GM21526 (cell line): ENCODE measurements around the gene CHST11.
"Not testable (repeated sequence)": the region's sequence is repeated elsewhere in the genome, so short reads cannot be mapped to it uniquely, and the experiment has no call there.

Experiments
- ATAC-seq: cut with Tn5 transposase; IDR thresholded peaks from one replicate; pipeline ENCODE4 v1.9.1; 2021; ENCODE audit warnings: moderate library complexity; ENCODE audit not compliant: unreplicated experiment, low FRiP score

Gene CHST11

DNA sequence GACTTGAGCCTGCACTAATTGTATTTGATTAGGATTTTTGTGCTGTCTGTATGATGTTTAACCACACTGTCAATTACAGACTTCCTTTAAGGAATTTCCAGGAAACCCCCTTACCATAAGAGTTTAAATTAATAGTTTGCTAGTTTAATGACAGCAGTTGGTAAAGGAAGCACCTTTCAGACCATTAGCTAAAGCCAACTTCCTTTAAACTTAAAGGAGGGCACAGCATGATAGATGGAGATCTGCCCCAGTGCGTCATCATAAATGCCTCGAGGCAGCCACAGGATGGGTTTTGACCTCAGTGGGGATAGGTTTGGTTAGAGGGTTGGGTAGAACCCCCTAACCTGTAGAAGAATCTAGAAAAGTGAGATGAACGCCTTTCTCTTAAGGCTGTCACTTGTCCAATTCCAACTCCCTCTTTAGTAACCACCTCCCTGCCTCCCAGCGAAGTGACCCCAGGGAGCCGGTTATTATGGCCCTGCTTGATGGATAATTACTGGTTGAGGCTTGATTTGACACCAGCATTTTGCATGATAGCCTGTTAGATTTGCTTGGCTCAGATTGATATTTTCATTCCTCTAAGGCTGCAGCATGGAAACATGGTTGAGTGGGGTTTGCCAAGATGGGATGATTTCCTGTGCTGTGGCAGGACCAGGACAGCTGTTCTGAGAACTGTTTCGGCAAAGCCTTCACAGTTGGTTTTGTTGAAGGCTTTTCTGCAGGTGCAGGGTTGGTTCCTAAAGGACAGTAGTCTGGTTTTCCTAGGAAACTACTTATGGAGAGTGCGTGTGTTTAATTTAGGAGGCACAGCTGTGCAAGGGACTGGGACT is 62.7 kb downstream of the CHST11 start:
- no peak for ATAC-seq

DNA sequence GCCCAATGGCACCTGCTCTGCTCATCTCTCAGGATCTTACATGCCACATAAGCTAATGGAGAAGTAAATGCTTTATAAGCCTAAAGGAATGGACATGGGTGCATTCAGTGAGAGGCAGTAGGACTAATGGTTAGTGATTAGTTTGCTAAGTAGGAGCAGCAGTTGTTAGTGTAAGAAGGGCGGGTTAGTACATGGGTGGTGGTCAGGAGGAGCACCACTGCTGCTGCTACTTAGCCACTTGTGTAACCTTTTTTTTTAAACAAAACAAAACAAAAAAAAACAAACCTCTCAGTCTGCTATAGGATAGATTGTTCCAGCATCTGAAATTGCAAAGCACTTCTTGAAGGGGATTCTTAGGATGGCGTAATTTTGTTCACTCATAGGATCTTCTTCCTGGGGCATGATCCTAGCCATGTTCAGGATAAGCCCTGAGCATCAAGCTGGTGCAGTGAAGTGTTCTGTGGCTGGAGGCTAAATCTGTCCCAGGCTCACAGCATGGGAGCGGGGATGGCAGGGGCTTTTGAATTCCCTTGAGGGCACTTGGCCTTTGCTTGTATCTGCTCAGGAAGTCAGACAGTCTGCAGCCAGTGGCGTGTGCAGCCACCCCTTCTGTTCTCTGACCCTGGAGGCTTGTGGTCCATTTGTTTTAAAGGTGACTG is 63.6 kb downstream of the CHST11 start:
- no peak for ATAC-seq

DNA sequence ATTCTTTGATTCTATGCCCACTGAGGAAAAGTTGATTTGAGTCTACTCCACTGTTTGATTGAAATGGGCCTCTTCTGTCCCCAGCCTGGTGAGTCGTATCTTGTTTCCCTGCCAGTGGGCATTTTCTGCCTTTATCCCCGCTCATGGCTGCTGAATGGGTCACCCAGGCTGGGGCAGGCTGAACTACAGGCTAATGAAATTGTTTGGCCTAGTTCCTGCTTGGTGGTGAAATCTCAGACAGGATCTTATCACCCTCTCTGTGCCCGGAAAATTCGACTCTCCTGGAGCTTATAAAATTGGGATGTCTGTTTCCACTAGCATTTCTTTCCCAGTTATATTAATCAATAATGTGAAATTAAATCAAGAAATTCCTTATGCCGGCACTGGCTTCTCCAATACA is 65.0 kb downstream of the CHST11 start:
- ATAC-seq = no peak

DNA sequence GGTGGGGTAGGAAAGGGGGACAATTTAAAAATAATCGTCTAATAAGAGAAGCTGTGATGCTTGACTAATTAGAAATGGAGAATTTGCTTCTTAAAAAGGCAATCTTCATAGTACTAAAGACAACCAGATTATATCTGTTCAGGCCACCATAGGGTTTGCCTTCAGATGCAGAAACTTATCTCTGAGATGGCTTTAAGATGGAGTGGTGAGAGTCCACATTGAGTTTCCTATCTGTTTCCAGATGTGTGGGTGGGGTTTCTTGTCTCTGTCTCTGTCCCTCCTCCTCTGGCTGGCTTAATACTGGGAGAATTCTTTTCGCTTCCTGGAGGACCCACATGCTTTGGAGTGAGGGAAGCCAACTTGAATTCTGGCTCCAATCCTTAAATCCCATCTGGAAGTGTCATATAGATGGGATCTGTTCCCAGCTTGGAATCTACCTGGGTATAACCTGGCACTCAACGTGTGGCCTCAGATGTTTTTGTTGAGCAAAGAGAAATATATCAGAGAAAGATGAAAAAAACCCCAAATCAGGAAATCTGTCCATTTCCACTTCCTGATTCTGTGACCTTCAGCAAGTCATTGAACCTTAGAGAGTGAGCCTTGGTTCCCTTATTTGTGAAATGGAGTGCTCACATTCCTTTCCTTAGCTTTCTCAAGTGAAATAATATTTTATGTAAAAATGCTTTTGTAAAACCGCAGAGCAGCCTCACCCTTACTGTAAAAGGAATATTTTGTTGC is 66.4 kb downstream of the CHST11 start:
- no peak for ATAC-seq

DNA sequence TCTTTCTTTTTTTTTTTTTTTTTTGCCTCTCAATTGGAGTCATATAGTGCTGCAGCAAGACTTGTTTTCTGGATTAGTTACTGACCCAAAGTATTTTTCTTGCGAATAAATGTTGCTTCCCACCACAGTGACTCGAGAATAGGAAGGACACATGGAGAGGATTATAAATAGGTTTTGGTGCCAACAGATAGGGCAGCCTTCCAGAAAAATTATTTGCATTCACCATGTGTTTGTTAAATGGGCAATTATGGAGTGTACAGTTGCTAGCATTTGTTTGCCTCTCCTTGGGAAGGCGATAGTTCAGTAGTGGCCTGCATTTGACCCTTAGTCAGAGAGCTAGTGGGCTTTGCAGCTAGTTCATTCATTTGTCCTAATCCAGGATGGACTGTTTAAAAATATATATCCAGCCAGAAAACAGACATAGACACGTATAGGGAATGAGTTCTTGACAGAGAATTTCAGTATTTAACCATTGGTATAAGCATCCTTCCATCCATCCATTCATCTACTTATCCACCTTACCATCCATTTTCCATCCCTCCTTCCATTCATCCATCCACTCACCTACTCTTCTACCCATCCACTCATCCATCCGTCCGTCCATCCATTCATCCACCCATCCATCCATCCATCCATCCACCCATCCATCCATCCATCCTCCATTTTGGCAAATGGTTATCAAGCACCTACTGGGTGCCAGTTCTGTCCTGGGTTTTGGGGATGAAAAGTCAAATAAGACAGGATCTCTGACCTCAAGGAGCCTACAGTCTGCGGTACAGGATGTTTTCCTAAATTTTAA is 67.5 kb downstream of the CHST11 start:
- ATAC-seq = no peak

DNA sequence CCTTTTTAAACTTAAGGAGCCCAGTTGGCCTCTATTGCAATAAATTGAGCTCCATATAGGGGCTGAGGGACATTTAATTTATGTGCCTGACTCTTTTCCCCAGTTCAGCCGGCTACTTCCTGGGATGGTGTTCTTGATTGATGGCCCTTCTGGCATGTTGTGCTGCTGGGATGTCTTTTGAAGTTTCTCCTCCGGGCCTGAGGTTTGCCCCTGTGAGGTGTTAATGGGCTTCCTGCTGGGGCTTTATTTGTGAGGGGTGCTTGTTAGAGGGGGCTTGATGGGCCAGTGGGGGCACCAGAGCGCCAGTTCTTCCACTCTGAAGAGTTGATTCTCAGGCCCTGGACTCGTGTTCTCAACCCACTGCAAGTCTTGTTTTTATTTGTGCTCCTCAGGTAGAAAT is 69.6 kb downstream of the CHST11 start:
- ATAC-seq = no peak

DNA sequence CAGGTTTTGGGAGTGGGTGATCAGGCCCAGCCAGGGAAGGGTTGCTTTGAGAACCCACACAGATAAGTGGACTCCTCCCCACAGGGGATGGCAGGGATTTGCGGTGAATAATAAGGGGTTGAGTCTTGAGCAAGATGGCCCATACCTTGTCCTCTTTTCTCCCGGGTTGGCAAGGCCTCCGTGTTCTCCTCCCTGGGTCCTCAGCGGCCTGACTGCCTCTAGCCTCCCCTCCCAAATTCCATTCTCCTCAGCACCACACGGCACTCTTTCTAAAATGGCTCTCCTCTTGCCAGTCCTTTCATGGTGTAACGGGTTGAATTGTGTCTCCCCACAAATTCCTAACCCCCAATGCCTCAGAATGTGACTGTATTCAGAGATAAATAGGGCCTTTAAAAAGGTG is 70.0 kb downstream of the CHST11 start:
- no peak for ATAC-seq

DNA sequence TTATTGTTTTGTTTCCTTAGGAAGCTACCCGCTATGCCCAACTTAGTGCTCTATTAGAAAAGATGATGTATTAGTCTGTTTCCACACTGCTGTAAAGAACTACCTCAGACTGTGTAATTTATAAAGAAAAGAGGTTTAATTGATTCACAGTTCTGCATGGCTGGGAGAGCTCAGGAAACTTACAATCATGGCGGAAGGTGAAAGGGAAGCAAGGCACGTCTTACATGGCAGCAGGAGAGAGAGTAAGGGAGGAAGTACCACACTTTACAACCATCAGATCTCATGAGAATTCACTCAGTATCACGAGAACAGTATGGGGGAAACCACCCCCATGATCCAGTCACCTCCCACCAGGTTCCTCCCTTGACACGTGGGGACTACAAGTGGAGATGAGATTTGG is 70.9 kb downstream of the CHST11 start:
- not testable (repeated sequence) for ATAC-seq

DNA sequence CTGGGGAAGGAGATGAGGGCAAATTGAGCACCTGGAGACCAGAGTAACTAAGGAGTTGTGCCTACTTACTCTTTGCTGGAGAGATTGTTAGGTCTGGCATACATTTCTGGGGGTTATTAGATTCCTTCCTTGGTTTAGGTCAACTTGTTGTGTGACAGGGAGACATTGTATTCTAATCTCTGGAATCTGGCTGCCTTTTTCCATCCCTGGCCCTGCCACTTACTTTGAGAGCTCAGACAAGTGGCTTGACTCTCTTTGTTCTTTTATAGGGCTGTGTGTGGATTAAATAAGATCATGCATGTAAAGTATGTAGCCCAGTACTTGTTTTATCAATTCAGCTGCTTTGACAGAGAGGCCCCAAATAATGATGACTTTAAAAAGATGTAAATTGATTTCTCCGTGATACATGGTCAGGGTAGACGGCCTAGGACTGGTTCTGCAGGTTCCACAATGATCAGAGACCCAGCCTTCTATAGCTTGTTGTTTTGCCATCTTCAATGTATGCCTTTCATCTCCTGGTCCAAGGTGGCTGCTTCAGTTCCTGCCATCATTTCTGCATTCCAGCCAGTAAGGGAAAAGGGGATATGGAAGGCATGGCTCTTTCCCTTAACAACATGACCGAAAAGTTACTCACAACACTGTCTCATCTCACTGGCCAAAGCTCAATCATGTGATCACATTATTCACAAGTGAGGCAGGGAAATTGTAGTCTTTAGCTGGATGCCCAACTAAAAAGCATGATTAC is 72.6 kb downstream of the CHST11 start:
- no peak for ATAC-seq

DNA sequence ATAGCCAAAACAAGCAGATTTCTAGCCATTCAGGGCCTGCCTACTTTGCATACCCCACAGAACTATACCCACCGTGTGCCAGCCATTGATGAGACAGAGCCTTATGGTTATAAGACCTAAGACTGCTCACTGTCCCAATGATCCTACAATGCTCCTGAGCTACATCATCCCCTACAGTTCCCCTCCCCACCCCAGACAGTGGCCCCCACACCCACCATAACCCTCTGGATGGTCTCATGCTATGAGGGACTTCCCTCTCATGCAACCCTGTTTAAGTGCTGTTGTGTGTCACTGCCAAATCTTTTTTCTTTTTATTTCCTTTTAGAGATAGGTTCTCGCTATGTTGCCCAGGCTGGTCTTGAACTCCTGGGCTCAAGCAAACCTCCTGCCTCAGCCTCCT is 75.9 kb downstream of the CHST11 start:
- no peak for ATAC-seq

DNA sequence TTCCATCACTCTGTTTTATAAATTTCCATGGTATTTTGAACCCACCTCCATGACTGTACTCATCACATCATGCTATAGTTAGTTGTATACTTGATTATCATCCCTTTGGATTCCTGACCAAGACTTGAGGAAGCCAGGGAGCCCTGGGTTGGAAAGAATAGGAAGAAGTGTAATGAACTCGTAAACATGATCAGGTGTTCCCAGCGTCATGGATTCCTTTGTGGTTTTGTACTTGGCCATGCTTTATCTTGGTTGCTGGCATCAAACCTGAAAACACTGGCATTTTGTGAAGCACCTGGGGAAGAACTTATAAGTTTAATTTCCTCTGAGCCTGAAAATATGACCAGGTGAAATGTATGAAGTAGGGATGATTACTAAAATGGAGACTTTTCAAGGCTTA is 76.4 kb downstream of the CHST11 start:
- ATAC-seq = no peak

DNA sequence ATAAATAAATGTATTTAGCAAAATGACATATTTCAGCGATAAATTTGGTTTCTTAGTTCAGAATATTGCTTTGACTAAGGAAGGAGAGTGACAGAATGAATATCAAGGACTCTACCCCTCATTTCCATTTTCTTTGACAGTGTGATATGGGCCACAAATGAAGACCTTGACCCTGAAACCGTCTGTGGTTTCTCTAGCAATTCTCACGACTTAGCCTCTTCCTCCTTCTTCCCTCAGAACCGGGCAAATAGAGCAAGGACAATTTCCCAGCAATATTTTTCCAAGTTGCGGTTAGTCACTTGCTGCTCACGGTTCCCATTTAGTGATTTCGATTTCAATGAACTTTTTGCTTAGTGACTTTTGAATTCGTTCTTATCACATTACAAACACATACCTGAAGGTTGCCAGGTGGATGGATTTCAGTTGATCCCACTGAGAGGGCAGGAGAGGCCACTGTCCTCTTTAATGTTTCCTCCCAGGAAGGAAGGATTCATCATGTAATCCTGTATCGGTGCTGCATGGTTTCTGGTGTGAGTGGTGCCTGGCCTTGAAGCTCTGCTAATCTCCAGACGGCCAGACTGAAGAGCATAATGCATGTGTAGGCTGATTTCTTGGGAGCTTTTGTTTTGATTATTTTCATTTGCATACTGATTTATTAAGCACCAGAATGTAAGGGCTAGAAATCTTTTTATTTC is 77.6 kb downstream of the CHST11 start:
- ATAC-seq = no peak

DNA sequence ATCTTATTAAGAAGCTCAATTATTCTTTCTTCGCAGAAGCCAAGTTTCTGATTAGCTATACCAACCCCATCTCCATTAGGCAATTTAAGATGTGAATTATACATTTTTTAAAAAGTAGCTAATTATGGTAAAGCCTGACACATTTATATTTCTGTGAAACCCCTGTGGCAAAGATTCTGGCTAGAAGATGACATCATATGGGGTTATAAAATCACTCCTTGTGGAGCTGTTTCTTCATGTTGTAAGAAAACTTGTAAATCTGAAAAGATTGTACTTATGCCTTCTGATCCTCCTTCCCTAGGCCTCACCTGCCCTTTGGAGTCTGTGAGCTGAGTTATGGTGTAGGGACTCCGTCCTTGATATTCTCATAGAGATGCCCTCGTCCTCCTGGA is 78.1 kb downstream of the CHST11 start:
- ATAC-seq = no peak

DNA sequence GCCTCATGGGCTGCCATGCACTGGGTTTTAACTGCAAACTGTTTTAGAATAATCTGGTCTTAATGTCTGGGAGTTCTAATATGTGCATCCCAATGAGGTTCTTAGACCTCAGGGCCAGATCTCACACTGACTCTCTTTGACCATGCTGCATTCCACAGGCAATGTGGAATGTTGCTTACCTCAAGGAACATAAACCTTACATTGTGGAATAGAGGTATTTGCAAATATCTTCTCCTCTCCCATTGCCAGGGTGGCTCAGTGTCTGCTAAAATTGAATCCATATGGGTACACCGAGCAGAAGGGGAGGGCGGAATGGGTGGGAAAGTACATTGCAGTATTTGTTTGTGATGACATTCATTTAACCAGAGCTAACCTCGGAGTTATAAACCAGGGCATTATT is 78.6 kb downstream of the CHST11 start:
- no peak for ATAC-seq

DNA sequence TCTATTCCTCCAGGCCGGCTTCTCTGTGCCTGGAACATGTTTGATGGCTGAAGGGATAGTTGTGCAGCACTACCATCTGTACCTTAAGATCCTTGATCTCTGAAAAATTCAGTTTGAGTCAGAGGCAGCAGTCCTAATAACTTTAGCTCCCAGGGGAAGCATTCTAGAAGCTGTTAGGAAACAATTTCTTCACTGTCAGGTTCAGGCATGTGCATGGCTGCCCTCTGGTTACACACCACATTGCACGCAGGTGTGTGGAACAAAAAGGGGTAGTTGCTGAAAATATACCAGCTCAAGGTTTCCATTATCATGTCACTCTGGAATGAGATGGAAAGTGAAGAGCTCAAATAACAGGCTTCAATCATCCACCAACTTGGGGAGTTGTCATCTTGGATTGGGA is 80.1 kb downstream of the CHST11 start:
- no peak for ATAC-seq

DNA sequence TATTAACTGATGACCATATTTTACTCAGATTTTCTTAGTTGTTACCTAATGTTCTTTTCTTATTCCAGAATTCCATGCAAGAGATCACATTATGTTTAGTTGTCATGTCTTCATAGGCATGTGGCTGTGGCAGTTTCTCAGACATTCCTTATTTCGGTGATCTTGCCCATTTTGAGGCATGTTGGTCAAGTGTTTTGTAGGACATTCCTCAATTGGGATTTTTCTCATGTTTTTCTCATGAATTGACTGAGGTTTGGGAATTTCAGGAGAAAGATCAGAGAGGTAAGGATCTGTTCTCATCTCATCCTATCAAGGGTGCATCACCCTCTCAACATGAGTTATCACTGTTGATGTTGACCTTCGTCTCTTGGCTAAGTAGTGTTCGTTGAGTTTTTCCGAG is 81.3 kb downstream of the CHST11 start:
- no peak for ATAC-seq

DNA sequence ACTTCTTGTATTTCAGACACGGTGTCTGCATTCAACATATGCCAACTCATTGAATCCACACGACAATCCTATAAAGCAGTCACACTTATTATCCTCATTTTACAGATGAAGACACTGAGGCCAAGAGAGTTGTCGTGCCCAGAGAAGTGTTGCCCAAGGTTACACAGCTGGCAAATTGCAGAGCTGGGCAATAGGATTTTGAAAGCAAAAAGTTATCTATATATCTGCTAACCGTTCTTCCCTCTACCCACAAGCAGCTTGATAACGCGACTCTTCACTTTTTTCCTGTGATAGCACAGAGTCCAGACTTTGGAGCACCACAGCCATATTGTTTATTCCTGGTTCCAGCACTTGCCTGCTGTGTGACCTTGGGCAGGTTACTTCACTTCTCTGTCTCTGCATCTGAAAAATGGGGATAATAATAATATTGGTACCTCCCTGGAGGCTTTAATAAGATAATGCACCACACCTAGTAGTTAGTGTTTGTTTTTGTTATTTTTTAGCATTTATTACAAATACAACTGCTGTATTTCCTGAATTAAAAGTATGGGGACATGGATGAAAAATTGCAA is 82.2 kb downstream of the CHST11 start:
- no peak for ATAC-seq

DNA sequence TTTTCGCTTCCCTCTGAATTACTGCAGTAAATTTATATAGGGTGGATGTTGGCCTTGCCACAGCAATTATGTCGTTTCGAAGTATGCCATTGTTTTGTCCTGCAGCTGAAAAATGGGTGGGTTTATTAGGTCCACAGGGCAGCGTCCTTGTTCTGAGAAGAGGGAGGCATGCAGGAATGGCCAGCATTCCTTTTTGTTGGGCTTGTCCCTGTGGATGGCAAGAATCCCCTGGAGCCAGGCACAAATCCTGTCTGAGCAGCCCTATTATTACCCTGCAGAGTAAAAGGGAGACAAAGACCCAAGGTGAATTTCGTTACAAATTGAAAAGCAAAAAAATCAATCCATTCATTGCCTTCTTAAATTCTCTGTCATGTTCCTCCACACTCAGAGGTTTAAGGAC is 88.1 kb downstream of the CHST11 start:
- no peak for ATAC-seq

DNA sequence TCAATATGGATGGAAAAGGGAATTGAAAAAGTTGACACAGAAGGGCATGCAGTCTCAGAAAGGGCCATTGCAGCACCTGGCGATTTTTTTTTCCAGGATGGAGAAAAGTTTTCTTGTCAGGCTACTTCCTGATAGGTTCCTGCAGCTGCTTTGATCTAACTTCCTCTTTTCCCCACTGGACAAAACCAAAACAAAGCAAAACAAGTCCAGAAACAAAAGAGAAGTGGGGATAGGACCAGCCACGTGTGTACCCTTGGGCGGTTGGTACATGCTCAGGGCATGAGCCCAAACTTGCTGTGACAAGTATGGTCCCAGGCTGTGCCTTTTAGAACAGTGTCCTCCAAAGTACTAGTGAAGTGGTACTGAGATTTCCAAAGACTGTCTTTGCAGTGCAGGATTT is 89.8 kb downstream of the CHST11 start:
- no peak for ATAC-seq
